ENCODE results near the gene ASTN2.

The ASTN2 gene

GRCh38 chr9:117250610-117251215 lies 164.1 kb downstream of the ASTN2 start:
- DNase-seq (ENCODE audit: low spot score): peak; percentile 46

DNA sequence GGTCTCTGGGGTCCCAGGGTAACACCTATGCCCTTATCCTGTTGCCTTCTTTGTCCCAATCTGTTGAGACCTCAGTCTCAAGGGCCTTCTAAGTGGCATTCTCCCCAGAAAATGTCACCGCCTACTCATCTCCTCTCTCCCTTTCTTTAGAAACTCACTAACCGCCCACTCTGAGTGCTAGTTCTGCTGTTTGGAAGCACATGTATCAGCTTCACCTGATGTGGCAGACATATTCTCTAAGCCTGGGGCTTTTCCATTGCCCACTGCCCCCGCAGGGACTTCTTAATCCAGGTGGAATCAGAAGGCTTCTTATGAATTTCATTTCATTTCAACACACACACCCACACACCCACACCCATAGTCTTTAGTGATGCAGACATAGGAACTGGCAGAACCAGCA lies 165.1 kb downstream of the ASTN2 start:
- peak; percentile 75 for DNase-seq (ENCODE audit: low spot score)

- DNase-seq (ENCODE audit: low spot score): no peak
Observed at GRCh38 chr9:117247266-117247665, 167.6 kb downstream of the ASTN2 start.

GRCh38 chr9:117245175-117245829 lies 169.6 kb downstream of the ASTN2 start:
- no peak for DNase-seq (ENCODE audit: low spot score)

DNA sequence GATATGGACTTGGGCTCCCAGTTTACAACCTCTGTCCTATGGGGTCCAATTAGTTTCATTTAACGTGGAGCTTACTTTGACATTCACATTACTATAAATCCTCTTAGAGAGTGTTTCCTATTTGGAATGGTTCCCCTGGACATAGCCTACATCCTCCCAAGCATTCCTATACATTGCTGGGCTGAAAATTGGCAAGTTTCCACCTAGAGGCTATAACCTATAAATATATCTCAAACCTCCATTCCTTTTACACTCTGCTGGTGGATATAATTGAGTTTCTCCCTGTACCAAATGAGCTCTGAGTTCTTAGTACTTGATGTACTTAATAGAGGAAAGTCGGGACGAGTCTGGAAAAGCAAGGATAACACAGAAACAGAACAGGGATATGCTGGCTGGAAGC lies 172.8 kb downstream of the ASTN2 start:
- DNase-seq (ENCODE audit: low spot score): no peak

GRCh38 chr9:117239428-117239827 lies 175.4 kb downstream of the ASTN2 start:
- DNase-seq (ENCODE audit: low spot score): no peak

- DNase-seq (ENCODE audit: low spot score): no peak
Observed at GRCh38 chr9:117234103-117234502, 180.8 kb downstream of the ASTN2 start.

DNA sequence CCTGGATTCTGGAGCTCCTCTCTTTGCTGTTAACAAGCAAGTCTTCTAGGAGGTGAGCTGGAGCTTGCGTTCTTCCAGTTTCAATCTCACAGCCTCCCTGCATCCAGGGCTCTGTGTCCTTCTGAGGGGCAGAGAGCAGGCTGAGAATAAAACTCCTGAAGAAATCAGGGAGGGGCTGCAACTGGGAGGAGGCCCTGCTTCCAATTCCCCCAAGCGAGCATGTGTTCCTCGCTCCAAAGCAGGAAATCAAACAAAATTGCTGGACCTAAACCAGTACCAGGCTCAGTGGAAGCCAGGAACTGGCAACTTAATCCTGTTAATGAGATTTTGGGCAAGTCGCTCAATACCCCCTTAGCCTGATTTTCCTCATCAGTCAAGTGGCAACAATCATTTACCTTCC lies 181.8 kb downstream of the ASTN2 start:
- DNase-seq (ENCODE audit: low spot score): no peak

- no peak for DNase-seq (ENCODE audit: low spot score)
Observed at GRCh38 chr9:117232281-117232680, 182.6 kb downstream of the ASTN2 start.

DNA sequence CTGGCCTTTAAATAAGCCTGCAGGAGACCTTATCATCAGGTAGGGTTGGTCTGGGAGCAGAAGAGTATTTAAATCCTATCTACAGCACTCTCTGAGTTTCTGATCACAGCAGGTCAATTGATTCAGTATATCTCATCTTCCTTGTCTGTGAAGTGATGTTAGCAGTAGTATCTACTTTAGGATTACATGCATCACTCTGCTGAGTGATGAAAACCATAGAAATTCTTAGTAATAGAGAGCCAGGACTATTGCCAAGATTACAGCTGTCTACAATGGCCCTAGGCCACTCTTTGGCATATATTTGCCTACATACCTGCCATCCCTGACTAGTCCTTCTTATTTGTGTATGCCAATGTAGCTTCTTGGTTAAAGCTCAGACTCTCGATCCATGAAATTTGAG lies 183.8 kb downstream of the ASTN2 start:
- no peak for DNase-seq (ENCODE audit: low spot score)

GRCh38 chr9:117224695-117225094 lies 190.2 kb downstream of the ASTN2 start:
- DNase-seq (ENCODE audit: low spot score): no peak

- DNase-seq (ENCODE audit: low spot score): no peak
Observed at GRCh38 chr9:117218951-117219350, 195.9 kb downstream of the ASTN2 start.

GRCh38 chr9:117214416-117214815 lies 200.4 kb downstream of the ASTN2 start:
- no peak for DNase-seq (ENCODE audit: low spot score)

GRCh38 chr9:117211280-117211679 lies 203.6 kb downstream of the ASTN2 start:
- DNase-seq (ENCODE audit: low spot score): no peak

DNA sequence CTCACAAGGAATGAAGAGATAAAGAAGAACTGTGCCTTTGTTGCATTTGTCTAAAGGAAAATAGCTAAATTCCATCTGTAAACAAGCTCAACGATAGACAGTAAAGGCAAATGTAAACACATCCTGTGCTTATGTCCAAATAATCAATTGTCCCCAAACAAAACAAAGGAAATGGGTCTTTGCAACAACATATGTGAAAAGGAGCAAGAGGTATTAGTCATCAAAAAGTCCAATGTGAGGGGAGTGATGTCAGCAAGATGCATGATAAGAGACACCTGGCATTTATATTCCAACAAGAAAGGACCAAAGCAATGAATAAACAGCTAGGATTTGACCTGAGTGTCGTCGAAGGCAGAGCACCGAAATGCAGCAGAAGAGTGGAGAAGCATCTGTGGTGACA lies 209.1 kb downstream of the ASTN2 start:
- no peak for DNase-seq (ENCODE audit: low spot score)

- no peak for DNase-seq (ENCODE audit: low spot score)
Observed at GRCh38 chr9:117204971-117205370, 209.9 kb downstream of the ASTN2 start.

DNA sequence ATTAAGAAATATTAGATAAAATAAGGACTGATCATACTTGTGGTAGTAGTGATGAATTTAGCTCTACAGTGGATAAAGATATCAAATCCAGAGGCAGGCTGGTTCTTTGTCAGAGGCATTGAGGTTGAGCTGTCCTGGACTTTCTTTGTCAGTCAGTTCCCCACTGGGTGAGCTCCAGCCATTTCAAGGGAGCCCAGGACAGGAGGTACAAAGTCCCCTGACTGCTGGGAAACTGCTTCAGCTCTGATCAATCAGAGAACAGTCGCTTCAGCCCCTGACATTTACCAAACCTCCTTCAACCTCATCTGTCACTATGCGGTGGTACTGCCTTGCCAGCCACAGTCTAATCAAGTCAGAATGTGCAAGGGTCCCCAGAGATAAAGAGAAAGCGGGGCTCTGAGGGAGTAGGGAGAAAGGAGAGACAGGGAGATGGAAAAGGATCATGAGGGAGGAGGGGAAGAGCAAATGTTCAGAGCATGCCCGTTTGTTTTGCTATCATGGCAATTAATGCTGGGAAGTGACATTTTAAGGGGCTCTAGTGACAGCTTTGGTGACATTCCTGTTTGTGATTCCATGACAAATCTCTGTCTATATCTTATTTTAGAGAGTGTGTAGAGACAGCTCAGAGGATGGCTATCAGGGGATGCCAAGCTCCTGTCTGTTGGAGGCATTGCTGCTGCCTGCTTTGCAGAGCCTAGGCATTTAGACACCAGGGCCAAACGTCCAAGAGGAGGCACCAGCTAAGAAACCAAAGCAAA lies 223.2 kb downstream of the ASTN2 start:
- DNase-seq (ENCODE audit: low spot score): no peak

GRCh38 chr9:117189121-117189520 lies 225.7 kb downstream of the ASTN2 start:
- no peak for DNase-seq (ENCODE audit: low spot score)

GRCh38 chr9:117188394-117188793 lies 226.5 kb downstream of the ASTN2 start:
- DNase-seq (ENCODE audit: low spot score): no peak

- DNase-seq (ENCODE audit: low spot score): no peak
Observed at GRCh38 chr9:117187498-117187897, 227.4 kb downstream of the ASTN2 start.

DNA sequence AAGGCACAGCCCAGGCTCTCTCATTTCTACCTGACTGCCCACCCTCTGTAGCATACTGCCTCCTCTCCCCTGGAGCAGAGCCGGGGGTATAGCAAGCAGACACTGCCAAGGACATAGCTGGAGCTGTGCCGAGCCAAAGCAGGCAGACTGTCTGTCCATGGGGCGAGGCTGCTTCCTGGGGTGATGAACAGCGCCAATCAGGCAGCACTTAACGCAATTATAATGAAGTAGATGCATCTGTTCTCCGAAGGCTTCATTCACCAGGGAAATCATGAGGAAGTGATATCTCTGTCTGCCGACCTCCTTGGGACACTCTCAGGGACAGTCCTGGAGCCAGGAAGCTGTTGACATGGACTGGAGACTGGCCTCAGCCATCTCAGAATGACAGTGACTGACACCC lies 230.7 kb downstream of the ASTN2 start:
- no peak for DNase-seq (ENCODE audit: low spot score)

GRCh38 chr9:117182046-117182445 lies 232.8 kb downstream of the ASTN2 start:
- DNase-seq (ENCODE audit: low spot score): no peak

GRCh38 chr9:117180896-117181445 lies 233.9 kb downstream of the ASTN2 start:
- no peak for DNase-seq (ENCODE audit: low spot score)
